SK-N-SH treated with all-trans-retinoic acid at 6 μM for 48 hours (cell line): Measurements from ENCODE around the gene CCND1.

ENCODE experiments used
- ATAC-seq: fragments of 200-7000 bp; cut with Tn5 transposase; 3 replicates; pipeline ENCODE4 v1.9.1; 2020; ENCODE audit warnings: mild to moderate bottlenecking, moderate library complexity
- ARNTL ChIP-seq: fragments of 450-650 bp; formaldehyde crosslinking; IDR thresholded peaks from 2 replicates; pipeline ENCODE4 v1.5.0; 2020; ENCODE audit warnings: low read depth, mild to moderate bottlenecking, moderate library complexity, borderline replicate concordance
- BACH2 ChIP-seq: fragments of 250-450 bp; sonication (Bioruptor Pico); IDR thresholded peaks from 2 replicates; pipeline ENCODE4 v1.9.0; 2021; ENCODE audit warnings: mild to moderate bottlenecking, borderline replicate concordance
- ESRRG ChIP-seq: fragments of 250-450 bp; sonication (Bioruptor Pico); IDR thresholded peaks from 2 replicates; pipeline ENCODE4 v1.6.1; 2021; ENCODE audit warnings: mild to moderate bottlenecking
- GLIS3 ChIP-seq: fragments of 250-450 bp; sonication (Bioruptor Pico); IDR thresholded peaks from 2 replicates; pipeline ENCODE4 v1.5.0; 2020; ENCODE audit warnings: mild to moderate bottlenecking, moderate library complexity
- OSR1 ChIP-seq: fragments of 250-450 bp; sonication (Bioruptor Pico); IDR thresholded peaks from 2 replicates; pipeline ENCODE4 v1.8.0; 2022; ENCODE audit warnings: moderate library complexity, mild to moderate bottlenecking, inconsistent platforms
- RARB ChIP-seq: fragments of 250-450 bp; sonication (Bioruptor Pico); IDR thresholded peaks from 2 replicates; pipeline ENCODE4 v1.8.0; 2021; ENCODE audit warnings: mild to moderate bottlenecking, moderate library complexity
- SNAI2 ChIP-seq: fragments of 250-450 bp; sonication (Bioruptor Pico); IDR thresholded peaks from 2 replicates; pipeline ENCODE4 v1.5.0; 2020; ENCODE audit warnings: mild to moderate bottlenecking, moderate library complexity
- TCF4 ChIP-seq: fragments of 250-450 bp; sonication (Bioruptor Pico); IDR thresholded peaks from 2 replicates; pipeline ENCODE4 v1.8.0; 2021; ENCODE audit warnings: mild to moderate bottlenecking, moderate library complexity, borderline replicate concordance
- TOX ChIP-seq: fragments of 250-450 bp; sonication (Bioruptor Pico); IDR thresholded peaks from 2 replicates; pipeline ENCODE4 v1.8.0; 2021; ENCODE audit warnings: mild to moderate bottlenecking, moderate library complexity, borderline replicate concordance
- ZC3H10 ChIP-seq: fragments of 250-450 bp; sonication (Bioruptor Pico); IDR thresholded peaks from 2 replicates; pipeline ENCODE4 v1.5.1; 2021; ENCODE audit warnings: mild to moderate bottlenecking, moderate library complexity
- ZFP3 ChIP-seq: fragments of 250-450 bp; sonication (Bioruptor Pico); IDR thresholded peaks from 2 replicates; pipeline ENCODE4 v1.5.0; 2020; ENCODE audit warnings: mild to moderate bottlenecking, moderate library complexity
- ZFP30 ChIP-seq: fragments of 450-650 bp; formaldehyde crosslinking; IDR thresholded peaks from 2 replicates; pipeline ENCODE4 v1.5.0; 2022; ENCODE audit warnings: mild to moderate bottlenecking, moderate library complexity
- ZNF565 ChIP-seq: fragments of 450-650 bp; formaldehyde crosslinking; conservative IDR thresholded peaks from 2 replicates; pipeline ENCODE4 v1.5.0; 2020; ENCODE audit warnings: low read depth, mild to moderate bottlenecking, moderate library complexity
- ZNF8 ChIP-seq: fragments of 450-650 bp; formaldehyde crosslinking; IDR thresholded peaks from 2 replicates; pipeline ENCODE4 v1.5.0; 2020; ENCODE audit warnings: mild to moderate bottlenecking, moderate library complexity
- TF ChIP-seq, protein P1 (sequence below): fragments of 250-450 bp; sonication (Bioruptor Pico); IDR thresholded peaks from 2 replicates; pipeline ENCODE4 v1.5.1; 2021; ENCODE audit warnings: mild to moderate bottlenecking, moderate library complexity
- TF ChIP-seq, protein P2 (sequence below): fragments of 250-450 bp; sonication (Bioruptor Pico); IDR thresholded peaks from 2 replicates; pipeline ENCODE4 v1.5.1; 2020; ENCODE audit warnings: low read depth, mild to moderate bottlenecking, moderate library complexity
- TF ChIP-seq, protein P3 (sequence below): fragments of 250-450 bp; sonication (Bioruptor Pico); IDR thresholded peaks from 2 replicates; pipeline ENCODE4 v1.8.0; 2020; ENCODE audit warnings: mild to moderate bottlenecking, moderate library complexity, borderline replicate concordance
- TF ChIP-seq, protein P4 (sequence below): fragments of 250-450 bp; sonication (Bioruptor Pico); IDR thresholded peaks from 2 replicates; pipeline ENCODE4 v1.5.0; 2020; ENCODE audit warnings: mild to moderate bottlenecking, moderate library complexity
- TF ChIP-seq, protein P5 (sequence below): fragments of 250-450 bp; sonication (Bioruptor Pico); IDR thresholded peaks from 2 replicates; pipeline ENCODE4 v1.8.0; 2021; ENCODE audit warnings: low read depth, mild to moderate bottlenecking, moderate library complexity, borderline replicate concordance

CCND1 gene

DNA sequence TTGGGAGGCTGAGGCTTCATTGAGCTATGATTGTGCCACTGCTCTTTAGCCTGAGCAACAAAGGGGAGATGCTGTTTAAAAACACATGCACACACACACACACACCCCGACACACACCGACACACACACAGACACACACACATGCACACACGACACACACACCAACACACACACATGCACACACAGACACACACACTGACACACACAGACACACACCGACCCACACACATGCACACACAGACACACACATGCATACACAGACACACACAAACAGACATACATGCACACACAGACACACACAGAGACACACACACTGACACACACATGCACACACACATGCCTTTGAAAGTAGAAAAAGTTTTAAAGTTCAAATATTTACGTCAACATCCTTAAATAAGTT lies 39.7 kb downstream of the CCND1 start:
- TF ChIP-seq ARNTL (CRISPR knock-in tag) (no peak), ZFP30 (CRISPR knock-in tag) (no peak), GLIS3 (CRISPR knock-in tag) (no peak), TCF4 (CRISPR knock-in tag) (no peak), SNAI2 (CRISPR knock-in tag) (no peak), ZNF565 (CRISPR knock-in tag) (no peak), ZFP3 (CRISPR knock-in tag) (no peak), ZNF8 (CRISPR knock-in tag) (no peak)
- TF ChIP-seq, protein P1, sequence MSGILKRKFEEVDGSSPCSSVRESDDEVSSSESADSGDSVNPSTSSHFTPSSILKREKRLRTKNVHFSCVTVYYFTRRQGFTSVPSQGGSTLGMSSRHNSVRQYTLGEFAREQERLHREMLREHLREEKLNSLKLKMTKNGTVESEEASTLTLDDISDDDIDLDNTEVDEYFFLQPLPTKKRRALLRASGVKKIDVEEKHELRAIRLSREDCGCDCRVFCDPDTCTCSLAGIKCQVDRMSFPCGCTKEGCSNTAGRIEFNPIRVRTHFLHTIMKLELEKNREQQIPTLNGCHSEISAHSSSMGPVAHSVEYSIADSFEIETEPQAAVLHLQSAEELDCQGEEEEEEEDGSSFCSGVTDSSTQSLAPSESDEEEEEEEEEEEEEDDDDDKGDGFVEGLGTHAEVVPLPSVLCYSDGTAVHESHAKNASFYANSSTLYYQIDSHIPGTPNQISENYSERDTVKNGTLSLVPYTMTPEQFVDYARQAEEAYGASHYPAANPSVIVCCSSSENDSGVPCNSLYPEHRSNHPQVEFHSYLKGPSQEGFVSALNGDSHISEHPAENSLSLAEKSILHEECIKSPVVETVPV (CRISPR knock-in tag) = no peak
- TF ChIP-seq, protein P2, sequence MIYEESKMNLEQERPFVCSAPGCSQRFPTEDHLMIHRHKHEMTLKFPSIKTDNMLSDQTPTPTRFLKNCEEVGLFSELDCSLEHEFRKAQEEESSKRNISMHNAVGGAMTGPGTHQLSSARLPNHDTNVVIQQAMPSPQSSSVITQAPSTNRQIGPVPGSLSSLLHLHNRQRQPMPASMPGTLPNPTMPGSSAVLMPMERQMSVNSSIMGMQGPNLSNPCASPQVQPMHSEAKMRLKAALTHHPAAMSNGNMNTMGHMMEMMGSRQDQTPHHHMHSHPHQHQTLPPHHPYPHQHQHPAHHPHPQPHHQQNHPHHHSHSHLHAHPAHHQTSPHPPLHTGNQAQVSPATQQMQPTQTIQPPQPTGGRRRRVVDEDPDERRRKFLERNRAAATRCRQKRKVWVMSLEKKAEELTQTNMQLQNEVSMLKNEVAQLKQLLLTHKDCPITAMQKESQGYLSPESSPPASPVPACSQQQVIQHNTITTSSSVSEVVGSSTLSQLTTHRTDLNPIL (CRISPR knock-in tag) = no peak
- TF ChIP-seq, protein P3, sequence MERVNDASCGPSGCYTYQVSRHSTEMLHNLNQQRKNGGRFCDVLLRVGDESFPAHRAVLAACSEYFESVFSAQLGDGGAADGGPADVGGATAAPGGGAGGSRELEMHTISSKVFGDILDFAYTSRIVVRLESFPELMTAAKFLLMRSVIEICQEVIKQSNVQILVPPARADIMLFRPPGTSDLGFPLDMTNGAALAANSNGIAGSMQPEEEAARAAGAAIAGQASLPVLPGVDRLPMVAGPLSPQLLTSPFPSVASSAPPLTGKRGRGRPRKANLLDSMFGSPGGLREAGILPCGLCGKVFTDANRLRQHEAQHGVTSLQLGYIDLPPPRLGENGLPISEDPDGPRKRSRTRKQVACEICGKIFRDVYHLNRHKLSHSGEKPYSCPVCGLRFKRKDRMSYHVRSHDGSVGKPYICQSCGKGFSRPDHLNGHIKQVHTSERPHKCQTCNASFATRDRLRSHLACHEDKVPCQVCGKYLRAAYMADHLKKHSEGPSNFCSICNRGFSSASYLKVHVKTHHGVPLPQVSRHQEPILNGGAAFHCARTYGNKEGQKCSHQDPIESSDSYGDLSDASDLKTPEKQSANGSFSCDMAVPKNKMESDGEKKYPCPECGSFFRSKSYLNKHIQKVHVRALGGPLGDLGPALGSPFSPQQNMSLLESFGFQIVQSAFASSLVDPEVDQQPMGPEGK (CRISPR knock-in tag) = no peak

DNA sequence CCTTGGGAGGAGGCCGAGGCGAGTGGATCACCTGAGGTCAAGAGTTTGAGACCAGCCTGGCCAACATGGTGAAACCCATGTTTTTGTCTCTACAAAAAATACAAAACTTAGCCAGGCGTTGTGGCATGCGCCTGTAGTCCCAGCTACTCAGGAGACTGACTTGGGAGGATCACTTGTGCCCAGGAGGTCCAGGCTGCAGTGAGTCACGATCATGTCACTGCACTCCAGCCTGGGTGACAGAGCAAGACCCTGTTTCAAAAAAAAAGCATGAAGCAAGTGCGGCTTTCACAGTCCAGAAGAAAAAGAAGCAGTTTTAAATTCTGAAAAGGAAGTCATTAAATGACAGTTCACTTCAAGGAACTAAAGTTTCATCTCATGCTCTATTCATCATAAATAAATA lies 41.3 kb downstream of the CCND1 start:
- ATAC-seq = no peak

More for the DNA sequence above, 39.7 kb downstream of the CCND1 start:
- no peak for ATAC-seq

DNA sequence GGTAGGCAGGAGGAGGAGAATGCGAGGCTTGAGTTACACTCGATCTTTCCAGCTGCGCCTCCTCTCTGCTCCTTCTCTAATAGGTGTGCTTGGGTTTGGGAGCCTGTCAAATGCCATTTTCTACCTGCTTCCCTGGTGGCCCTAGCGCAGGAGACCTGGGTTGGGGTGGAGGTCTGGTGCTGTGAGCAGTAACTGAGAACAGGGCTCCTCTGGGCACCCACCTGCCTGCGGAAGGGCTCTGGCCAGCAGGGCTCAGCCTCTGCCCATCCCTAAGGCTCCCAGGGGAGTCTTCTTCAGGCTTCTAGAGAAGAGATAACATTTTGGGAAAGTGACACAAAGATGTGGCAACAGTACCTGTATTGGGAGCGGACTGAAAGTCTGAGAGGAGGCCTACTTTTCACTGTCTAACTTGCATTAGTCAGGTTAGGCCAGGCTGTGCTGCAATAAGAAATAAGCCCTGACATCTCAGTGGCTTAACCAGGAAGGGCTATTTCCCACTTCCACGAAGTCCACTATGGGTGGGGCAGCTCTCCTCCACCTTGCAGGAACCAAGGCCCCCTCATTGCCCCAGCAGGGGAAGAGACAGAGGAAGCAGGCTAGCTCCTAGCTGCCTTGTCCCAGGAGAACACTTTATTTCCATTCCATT lies 41.8 kb downstream of the CCND1 start:
- TF ChIP-seq, protein P4, sequence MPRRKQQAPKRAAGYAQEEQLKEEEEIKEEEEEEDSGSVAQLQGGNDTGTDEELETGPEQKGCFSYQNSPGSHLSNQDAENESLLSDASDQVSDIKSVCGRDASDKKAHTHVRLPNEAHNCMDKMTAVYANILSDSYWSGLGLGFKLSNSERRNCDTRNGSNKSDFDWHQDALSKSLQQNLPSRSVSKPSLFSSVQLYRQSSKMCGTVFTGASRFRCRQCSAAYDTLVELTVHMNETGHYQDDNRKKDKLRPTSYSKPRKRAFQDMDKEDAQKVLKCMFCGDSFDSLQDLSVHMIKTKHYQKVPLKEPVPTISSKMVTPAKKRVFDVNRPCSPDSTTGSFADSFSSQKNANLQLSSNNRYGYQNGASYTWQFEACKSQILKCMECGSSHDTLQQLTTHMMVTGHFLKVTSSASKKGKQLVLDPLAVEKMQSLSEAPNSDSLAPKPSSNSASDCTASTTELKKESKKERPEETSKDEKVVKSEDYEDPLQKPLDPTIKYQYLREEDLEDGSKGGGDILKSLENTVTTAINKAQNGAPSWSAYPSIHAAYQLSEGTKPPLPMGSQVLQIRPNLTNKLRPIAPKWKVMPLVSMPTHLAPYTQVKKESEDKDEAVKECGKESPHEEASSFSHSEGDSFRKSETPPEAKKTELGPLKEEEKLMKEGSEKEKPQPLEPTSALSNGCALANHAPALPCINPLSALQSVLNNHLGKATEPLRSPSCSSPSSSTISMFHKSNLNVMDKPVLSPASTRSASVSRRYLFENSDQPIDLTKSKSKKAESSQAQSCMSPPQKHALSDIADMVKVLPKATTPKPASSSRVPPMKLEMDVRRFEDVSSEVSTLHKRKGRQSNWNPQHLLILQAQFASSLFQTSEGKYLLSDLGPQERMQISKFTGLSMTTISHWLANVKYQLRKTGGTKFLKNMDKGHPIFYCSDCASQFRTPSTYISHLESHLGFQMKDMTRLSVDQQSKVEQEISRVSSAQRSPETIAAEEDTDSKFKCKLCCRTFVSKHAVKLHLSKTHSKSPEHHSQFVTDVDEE (CRISPR knock-in tag) = no peak
- no peak for TF ChIP-seq ESRRG (CRISPR knock-in tag)
- TF ChIP-seq RARB (CRISPR knock-in tag) = no peak
- no peak for TF ChIP-seq OSR1 (CRISPR knock-in tag)
- no peak for TF ChIP-seq ZC3H10 (CRISPR knock-in tag)
- TF ChIP-seq ZFP30 (CRISPR knock-in tag) = no peak
- TF ChIP-seq ZFP3 (CRISPR knock-in tag) = no peak
- TF ChIP-seq SNAI2 (CRISPR knock-in tag) = no peak
- TF ChIP-seq, protein P3 (CRISPR knock-in tag) = no peak
- TF ChIP-seq, protein P2 (CRISPR knock-in tag) = no peak
- TF ChIP-seq, all 23 proteins: peak for 0
- no peak for ATAC-seq

More for the DNA sequence above, 41.3 kb downstream of the CCND1 start:
- TF ChIP-seq ZNF8 (CRISPR knock-in tag) (no peak), ESRRG (CRISPR knock-in tag) (no peak), ZC3H10 (CRISPR knock-in tag) (no peak), ZFP3 (CRISPR knock-in tag) (no peak), BACH2 (no peak), ZFP30 (CRISPR knock-in tag) (no peak), TOX (CRISPR knock-in tag) (no peak)
- TF ChIP-seq, protein P2 (CRISPR knock-in tag) = no peak
- TF ChIP-seq, protein P5, sequence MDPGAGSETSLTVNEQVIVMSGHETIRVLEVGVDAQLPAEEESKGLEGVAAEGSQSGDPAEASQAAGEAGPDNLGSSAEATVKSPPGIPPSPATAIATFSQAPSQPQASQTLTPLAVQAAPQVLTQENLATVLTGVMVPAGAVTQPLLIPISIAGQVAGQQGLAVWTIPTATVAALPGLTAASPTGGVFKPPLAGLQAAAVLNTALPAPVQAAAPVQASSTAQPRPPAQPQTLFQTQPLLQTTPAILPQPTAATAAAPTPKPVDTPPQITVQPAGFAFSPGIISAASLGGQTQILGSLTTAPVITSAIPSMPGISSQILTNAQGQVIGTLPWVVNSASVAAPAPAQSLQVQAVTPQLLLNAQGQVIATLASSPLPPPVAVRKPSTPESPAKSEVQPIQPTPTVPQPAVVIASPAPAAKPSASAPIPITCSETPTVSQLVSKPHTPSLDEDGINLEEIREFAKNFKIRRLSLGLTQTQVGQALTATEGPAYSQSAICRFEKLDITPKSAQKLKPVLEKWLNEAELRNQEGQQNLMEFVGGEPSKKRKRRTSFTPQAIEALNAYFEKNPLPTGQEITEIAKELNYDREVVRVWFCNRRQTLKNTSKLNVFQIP = no peak
